WI38 (cell line): ENCODE data around the gene PCSK5.

ENCODE experiments used
- H3K4me3 ChIP-seq: 2 replicates; pipeline ENCODE4 v1.5.1; 2011; ENCODE audit warnings: low read depth, mild to moderate bottlenecking, control low read depth, low read length
- CTCF ChIP-seq: IDR thresholded peaks from 2 replicates; pipeline ENCODE4 v1.5.1; 2012; ENCODE audit warnings: low read depth, mild to moderate bottlenecking, control low read depth, low read length

The PCSK5 gene

GRCh38 chr9:76022317-76022716, 131.8 kb downstream of the PCSK5 start:
- no peak overlapping the region for H3K4me3 ChIP-seq
- TF ChIP-seq CTCF = no peak

GRCh38 chr9:76023715-76024195, 133.3 kb downstream of the PCSK5 start:
- no peak overlapping the region for H3K4me3 ChIP-seq

GRCh38 chr9:76025286-76025685, 134.8 kb downstream of the PCSK5 start:
- no peak for TF ChIP-seq CTCF
- H3K4me3 ChIP-seq = no peak overlapping the region

More at GRCh38 chr9:76023715-76024195, 133.3 kb downstream of the PCSK5 start:
- TF ChIP-seq CTCF = no peak

- H3K4me3 ChIP-seq = no peak overlapping the region
- TF ChIP-seq CTCF = no peak
These were observed 136.3 kb downstream of the PCSK5 start for GRCh38 chr9:76026796-76027195.

GRCh38 chr9:76027416-76027815, 136.9 kb downstream of the PCSK5 start:
- no peak for TF ChIP-seq CTCF

GRCh38 chr9:76027861-76028260, 137.4 kb downstream of the PCSK5 start:
- no peak for TF ChIP-seq CTCF
- H3K4me3 ChIP-seq = no peak overlapping the region

More at GRCh38 chr9:76027416-76027815, 136.9 kb downstream of the PCSK5 start:
- no peak overlapping the region for H3K4me3 ChIP-seq

GRCh38 chr9:76032038-76032796, 141.7 kb downstream of the PCSK5 start:
- no peak for TF ChIP-seq CTCF

More at GRCh38 chr9:76032038-76032796, 141.7 kb downstream of the PCSK5 start:
- H3K4me3 ChIP-seq = no peak overlapping the region
